Stimulated activated CD8-positive, alpha-beta memory T cell treated with anti-CD3 and anti-CD28 coated beads, Interleukin-15, amount 100 ng/mL, for 24 hours (primary cell): Measurements from ENCODE around the gene SMIM44.
"Not testable (repeated sequence)": the region's sequence is repeated elsewhere in the genome, so short reads cannot be mapped to it uniquely, and the experiment has no call there.

Experiments
- DNase-seq: peaks from one replicate; pipeline ENCODE4 v3.0.0-alpha.2; 2020; ENCODE audit warnings: low read depth

Gene SMIM44

DNA sequence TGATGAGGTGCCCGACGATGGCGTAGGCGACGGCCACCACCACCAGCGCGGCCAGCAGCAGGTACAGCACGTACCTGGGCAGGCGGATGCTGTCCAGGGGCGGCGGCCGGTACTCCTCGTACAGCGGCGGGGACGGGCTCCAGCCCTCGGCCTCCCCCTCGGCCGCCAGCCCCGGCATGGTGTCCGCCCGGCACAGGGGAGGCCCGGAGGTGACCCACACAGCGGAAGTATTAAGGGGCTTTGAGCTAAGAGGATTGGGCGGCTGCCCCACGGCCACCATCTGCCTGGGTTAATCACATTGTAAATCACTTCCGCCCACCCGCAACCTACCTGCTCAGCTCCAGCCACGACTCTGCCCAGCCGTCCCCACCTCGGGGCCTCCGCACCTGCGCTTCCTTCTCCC is at the start of gene SMIM44:
Gene SMIM44, minus strand, starts transcription at position 216 of the 403 bp plus-strand sequence. Its CDS starts 38 bp downstream, at position 178.
- no peak for DNase-seq

GRCh38 chr19:3533033-3533432 is 49.8 kb upstream of the SMIM44 start:
- DNase-seq = no peak

- DNase-seq = no peak
Measured at GRCh38 chr19:3532154-3532786, 49.0 kb upstream of the SMIM44 start.

GRCh38 chr19:3531716-3532115 is 48.5 kb upstream of the SMIM44 start:
- DNase-seq = no peak

DNA sequence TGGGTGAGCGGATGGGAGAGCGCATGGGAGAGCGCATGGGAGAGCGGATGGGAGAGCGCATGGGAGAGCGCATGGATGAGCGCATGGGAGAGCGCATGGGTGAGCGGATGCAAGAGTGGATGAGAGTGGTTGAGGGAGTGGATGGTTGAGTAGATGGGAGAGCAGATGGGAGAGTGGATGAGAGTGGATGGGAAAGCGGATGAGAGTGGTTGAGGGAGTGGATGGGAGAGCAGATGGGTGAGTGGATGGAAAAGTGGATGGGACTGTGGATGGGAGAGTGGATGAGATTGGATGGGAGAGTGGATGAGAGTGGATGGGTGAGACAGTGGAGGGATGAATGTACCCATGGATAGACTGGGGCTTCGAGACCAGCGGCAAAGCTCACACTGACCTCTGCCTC is 47.1 kb upstream of the SMIM44 start:
- DNase-seq = no peak

- not testable (repeated sequence) for DNase-seq
Measured at GRCh38 chr19:3529299-3529698, 46.1 kb upstream of the SMIM44 start.

GRCh38 chr19:3528539-3529211 is 45.4 kb upstream of the SMIM44 start:
- DNase-seq = no peak

DNA sequence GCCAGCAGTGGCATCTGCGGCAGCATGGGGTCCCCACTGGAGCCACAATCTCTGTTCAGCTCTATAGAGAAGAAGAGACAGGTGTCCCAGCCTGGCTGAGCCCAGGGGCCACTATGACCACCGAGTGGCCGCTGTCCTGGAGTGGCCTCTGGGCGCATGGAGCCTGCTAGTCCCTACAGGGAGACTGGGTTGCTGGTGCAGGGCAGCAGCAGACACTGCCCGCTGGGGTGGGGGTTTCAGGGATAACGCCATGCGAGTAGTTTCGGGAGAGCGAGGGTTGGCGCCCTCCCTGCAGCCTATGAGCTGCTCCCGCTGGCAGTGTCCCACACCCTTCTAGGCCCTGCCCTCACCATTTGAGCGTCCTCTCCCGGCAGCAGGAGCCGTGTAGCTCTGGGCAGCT is 44.8 kb upstream of the SMIM44 start:
- DNase-seq = no peak

DNA sequence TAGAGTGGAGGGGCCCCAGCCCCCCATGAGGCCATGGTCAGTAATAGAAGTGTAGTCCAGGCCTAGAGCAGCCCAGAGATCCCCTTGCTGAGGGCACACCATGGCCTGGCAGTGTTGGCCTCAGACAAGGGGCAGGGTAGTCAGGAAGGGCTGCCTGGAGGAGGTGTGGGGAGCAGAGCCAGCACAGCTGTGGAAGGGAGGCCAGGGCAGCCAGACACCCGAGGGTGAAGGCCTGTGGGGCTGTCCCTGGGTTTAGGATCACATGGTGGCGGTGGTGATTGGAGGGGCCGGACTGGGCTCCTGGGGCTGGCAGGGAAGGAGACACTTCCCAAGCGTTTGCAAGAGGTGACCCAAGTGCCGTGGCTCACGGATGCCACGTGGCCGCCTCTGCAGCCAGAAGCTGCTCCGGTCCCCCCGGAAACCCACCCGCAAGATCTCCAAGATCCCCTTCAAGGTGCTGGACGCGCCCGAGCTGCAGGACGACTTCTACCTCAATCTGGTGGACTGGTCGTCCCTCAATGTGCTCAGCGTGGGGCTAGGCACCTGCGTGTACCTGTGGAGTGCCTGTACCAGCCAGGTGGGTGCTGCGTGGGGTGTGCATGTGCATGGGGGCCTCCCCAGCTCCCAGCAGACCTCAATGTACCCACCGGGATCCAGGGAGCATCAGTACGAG is 44.1 kb upstream of the SMIM44 start:
- DNase-seq = no peak

DNA sequence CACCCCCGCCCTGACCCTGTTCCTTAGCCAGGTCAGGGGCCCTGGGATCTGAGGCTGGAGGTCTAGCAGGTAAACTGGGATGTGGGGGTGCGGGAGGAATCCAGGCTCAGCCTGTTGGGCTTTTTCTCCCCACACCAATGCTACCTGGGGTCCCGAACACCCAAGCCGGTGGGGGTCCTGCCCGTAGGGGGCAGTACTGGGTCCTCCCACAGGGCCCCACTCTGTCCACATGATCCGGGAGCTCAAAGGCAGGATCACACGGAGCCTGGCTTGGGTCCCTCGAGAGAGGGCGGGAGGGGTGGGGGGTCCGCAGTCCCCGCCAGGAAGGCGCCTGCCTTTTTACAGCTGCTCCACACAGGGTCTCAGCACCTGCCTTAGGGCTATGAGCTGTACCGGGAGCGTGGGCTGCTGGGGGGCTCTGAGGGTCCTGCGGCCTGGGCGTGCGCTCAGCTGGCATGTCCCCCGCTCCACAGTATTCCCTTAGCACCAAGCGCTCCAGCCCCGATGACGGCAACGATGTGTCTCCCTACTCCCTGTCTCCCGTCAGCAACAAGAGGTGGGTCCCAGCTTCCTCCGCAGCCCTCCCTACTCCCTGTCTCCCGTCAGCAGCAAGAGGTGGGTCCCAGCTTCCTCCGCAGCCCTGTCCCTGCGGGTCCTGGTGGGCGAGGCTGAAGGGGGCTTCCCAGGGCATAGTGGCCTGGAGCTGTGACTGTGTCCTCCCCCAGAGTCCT is 43.4 kb upstream of the SMIM44 start:
- no peak for DNase-seq

GRCh38 chr19:3524904-3525451 is 41.7 kb upstream of the SMIM44 start:
- no peak for DNase-seq

GRCh38 chr19:3524078-3524842 is 41.0 kb upstream of the SMIM44 start:
- no peak for DNase-seq

DNA sequence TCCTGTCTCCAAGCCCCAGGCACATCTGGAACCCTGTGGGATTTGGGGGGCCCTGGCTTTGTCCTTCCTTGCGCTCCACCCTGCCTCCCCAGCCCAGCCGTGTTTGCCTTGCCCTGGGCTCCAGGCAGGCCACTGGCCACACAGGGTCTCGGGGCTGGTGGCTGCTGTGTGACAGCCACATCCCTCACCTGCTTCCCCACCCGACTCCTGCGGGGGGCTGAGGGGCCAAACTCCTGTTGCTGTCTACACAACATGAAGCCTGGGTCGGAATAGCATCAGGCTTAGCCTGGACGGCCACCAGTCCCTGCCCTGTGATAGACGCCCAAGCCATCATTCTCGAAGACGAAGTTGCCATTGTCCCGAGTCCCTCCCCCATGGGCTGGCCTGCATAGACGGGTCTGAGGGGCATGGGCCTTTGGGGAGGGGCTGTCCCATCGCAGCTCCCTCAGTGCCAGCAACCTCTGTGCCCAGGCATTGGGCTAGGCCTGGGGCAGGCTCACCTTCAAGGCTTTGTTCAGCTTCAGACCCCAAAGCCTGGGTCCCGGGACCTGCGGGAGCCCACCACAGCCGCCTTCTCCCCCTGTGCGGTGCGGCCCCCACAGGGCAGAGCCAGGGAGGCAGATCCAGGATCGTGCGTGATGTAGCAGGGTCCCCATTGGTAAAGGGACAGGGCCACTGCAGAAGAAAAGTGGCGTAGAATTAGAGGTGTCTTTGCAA is 40.3 kb upstream of the SMIM44 start:
- DNase-seq = no peak

GRCh38 chr19:3522421-3523360 is 39.5 kb upstream of the SMIM44 start:
- DNase-seq = no peak

GRCh38 chr19:3521104-3521445 is 37.8 kb upstream of the SMIM44 start:
- DNase-seq = no peak

DNA sequence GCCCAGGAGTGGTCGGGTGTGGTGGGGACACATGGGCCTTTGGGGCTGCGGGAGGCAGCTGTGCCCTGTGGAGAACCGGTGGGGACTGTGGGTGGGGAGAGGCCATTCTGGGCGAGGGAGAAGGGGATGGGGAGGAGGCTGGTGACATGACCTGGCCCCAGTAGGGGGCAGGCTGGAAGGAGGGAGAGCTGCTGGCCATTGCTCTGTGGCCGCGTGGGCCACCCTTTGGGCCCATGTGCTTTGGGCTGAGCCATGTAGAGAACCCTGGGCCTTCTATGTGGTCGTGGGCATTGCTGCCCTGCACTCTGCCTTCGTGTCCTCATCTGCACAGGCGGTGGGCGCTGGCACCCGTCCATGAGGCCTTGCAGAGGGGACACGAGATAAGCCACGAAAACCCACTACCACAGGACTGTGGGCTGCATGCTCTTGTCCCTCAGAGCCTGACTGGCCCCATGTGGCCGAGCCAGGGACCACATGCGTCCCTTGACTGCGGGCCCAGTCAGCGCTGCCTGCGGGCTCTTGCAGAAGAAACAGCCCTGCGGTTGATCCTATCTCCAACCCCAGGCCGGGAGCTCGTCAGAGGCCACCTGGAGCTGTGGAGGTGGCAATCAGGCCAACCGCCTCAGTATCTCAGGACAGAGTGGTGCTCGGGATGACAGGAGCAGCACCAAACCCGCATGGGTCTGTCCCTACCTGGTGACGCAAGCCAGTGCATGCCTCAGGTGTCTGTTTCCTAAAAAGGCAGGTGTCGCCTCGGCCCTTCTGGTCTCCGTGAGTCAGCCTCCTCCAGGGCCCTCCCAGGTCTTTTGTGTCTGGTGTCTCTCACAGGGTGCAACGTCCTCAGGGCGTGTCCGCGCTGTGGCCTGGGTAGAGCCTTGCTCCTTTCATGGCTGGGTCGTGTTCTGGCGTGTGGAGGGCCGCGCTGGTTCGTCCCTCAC is 37.2 kb upstream of the SMIM44 start:
- no peak for DNase-seq

GRCh38 chr19:3519126-3519525 is 35.9 kb upstream of the SMIM44 start:
- no peak for DNase-seq

DNA sequence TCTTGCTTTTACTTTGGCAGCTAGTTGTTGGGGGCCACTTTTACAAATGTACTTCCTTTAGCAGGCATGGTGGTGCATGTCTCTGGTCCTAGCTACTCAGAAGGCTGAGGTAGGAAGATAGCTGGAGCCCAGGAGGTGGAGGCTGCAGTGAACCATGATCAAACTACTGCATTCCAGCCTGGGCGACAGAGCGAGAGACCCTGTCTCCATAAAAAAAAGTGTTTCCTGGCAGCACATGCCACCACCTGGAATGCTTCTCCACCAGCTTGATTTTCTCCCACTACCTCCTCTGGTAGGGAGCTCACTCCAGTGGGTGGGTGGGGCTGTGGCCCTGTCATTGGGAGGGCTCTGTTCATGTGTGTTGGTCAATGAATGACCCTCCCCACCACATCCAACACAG is 35.4 kb upstream of the SMIM44 start:
- no peak for DNase-seq

DNA sequence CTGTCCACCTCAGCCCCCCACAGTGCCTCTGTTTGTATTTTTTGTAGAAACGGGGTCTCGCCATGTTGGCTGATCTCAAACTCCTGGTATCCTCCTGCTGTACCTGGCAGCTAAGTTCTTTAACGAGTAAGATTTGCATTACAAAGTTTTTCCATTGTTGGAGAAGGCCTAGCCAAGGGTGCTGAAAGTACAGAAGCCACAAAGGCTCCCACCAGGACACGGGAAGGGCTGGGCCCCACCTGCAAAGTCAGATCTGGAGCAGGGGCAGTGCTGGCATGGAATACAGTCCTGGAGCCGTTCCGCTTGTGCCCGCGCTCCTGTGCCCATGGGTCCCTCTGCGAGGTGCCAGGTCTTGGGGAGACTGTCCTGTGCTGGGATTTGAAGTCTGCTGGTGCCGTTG is 35.0 kb upstream of the SMIM44 start:
- DNase-seq = no peak
